Activated B cell treated with CpG ODN at 0.5 μM for 24 hours (primary cell): Measurements from ENCODE around the gene SLC12A5. TPM values are rescaled to one million over a fixed set of nuclear protein-coding genes. Genes with fewer than 3 reads are reported as not detected.

Experiments
- ATAC-seq: fragments of 200-7000 bp; cut with Tn5 transposase; one replicate; pipeline ENCODE4 v1.10.0; 2021; ENCODE audit warnings: low read depth, mild to moderate bottlenecking, moderate library complexity
- CTCF ChIA-PET: fragments of 350-600 bp; sonication (Branson Sonifier 250); formaldehyde crosslinking; loops from one replicate; lab custom pipeline; 2021; ENCODE audit warnings: antibody characterized with exemption; lab: Charles Lee
- POLR2A ChIA-PET: fragments of 350-600 bp; sonication (Branson Sonifier 250); formaldehyde crosslinking; loops from one replicate; lab custom pipeline; 2021; ENCODE audit warnings: antibody characterized with exemption; lab: Charles Lee
- DNase-seq: peaks from one replicate; pipeline ENCODE4 v3.0.0; 2022
- H3K27ac Mint-ChIP-seq: one replicate; pipeline ENCODE4 v1.8.0; 2020; ENCODE audit warnings: mixed read lengths
- H3K27me3 Mint-ChIP-seq: one replicate; pipeline ENCODE4 v1.8.0; 2021; ENCODE audit warnings: mixed read lengths
- H3K36me3 Mint-ChIP-seq: one replicate; pipeline ENCODE4 v1.8.0; 2021; ENCODE audit warnings: low read depth, mixed read lengths
- H3K4me1 Mint-ChIP-seq: one replicate; pipeline ENCODE4 v1.8.0; 2021; ENCODE audit warnings: mixed read lengths
- H3K4me3 Mint-ChIP-seq: one replicate; pipeline ENCODE4 v1.8.0; 2020; ENCODE audit warnings: mild to moderate bottlenecking, mixed read lengths
- H3K9me3 Mint-ChIP-seq: one replicate; pipeline ENCODE4 v1.8.0; 2020; ENCODE audit warnings: mixed read lengths
- intact Hi-C: fragments of 100-400 bp; cut with micrococcal nuclease; formaldehyde crosslinking; loops from one replicate; pipeline ENCODE4 v1.15.1; 2024
- total RNA-seq: library from RNA; stranded (reverse); gene quantifications from 2 replicates; pipeline ENCODE4 v1.2.3, GENCODE V29; 2022
- TF ChIP-seq, protein P1 (sequence below): fragments of 200-600 bp; IDR thresholded peaks from one replicate; pipeline ENCODE4 v1.8.0; 2022; ENCODE audit warnings: antibody characterized with exemption, mild to moderate bottlenecking

SLC12A5 gene
- total RNA-seq, 1 donor from 2014 or later, result not detected

DNA sequence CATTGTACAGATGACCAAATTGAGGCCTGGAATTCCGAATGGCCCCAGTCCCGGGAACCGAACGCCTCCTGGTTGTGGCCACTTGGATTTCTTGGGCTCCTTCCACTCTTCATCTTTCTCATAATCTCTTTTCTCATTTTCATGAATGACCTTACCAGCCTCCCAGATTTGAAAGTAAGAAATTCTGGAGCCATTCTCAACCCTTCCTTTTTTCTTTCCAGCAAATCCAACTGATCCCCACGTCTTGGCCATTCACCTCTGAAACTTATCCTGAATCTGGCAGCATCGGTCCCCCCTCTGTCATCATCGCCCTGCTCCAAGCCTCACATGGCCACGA is 5.9 kb upstream of the SLC12A5 start:
- no peak for DNase-seq
- TF ChIP-seq, protein P1, sequence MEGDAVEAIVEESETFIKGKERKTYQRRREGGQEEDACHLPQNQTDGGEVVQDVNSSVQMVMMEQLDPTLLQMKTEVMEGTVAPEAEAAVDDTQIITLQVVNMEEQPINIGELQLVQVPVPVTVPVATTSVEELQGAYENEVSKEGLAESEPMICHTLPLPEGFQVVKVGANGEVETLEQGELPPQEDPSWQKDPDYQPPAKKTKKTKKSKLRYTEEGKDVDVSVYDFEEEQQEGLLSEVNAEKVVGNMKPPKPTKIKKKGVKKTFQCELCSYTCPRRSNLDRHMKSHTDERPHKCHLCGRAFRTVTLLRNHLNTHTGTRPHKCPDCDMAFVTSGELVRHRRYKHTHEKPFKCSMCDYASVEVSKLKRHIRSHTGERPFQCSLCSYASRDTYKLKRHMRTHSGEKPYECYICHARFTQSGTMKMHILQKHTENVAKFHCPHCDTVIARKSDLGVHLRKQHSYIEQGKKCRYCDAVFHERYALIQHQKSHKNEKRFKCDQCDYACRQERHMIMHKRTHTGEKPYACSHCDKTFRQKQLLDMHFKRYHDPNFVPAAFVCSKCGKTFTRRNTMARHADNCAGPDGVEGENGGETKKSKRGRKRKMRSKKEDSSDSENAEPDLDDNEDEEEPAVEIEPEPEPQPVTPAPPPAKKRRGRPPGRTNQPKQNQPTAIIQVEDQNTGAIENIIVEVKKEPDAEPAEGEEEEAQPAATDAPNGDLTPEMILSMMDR, result no peak
- CTCF ChIA-PET, result interaction anchor here (0.8 to 2.2 kb wide), 16 partner anchors 9 to 384 kb away, joined by 3 to 18 read pairs (median 4); partner anchors contain the start of gene ELMO2
- Mint-ChIP-seq H3K4me1 (peaks cover 24% of the 10 kb centered on the region), H3K27me3 (peaks cover 51% of the 10 kb centered on the region), H3K9me3 (no peaks in the 10 kb centered on the region), H3K27ac (no peak overlapping the region), H3K4me3 (peak overlapping the region; percentile 2), H3K36me3 (no peaks in the 10 kb centered on the region)
- ATAC-seq, result no peak
- intact Hi-C loops, result loop anchor here (1.0 to 10.0 kb wide), 5 partner anchors 9 to 662 kb away; partner anchors contain the start of gene TP53RK
- POLR2A ChIA-PET, result interaction anchor here (0.7 to 1.3 kb wide), 2 partner anchors 96 to 107 kb away, joined by 4 read pairs; no protein-coding TSS in a partner anchor

DNA sequence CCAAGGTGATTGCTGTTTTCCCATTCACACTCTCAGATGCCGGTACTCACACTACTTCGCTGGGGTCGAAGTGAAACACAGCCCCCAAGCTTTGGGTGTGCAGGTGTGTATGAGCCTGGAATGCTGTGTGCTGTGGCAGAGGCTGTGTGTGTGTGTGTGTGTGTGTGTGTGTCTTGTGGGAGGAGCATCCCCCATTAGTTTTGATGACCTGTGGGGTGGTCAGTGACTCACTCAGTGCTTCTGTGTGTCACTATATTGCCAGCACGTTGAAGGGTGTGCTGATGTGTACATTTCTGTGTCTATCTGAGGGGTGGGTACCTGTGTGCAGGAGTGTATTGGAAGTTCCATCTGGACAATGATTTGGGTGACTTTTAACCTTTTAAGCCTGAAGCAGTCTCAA is 5.0 kb upstream of the SLC12A5 start:
- TF ChIP-seq, protein P1, result no peak
- DNase-seq, result no peak
- intact Hi-C loops, result loop anchor here (1.0 to 10.0 kb wide), 5 partner anchors 10 to 661 kb away; partner anchors contain the start of gene TP53RK
- POLR2A ChIA-PET, result no interaction called here
- Mint-ChIP-seq H3K9me3 (no peaks in the 10 kb centered on the region), H3K4me3 (no peak overlapping the region), H3K36me3 (no peaks in the 10 kb centered on the region), H3K27me3 (peaks cover 53% of the 10 kb centered on the region), H3K4me1 (peaks cover 24% of the 10 kb centered on the region), H3K27ac (no peak overlapping the region)
- CTCF ChIA-PET, result interaction anchor here (1.6 to 2.2 kb wide), 3 partner anchors 37 to 151 kb away, joined by 4 to 18 read pairs (median 6); no protein-coding TSS in a partner anchor
- no peak for ATAC-seq

- no peak for DNase-seq
- Mint-ChIP-seq H3K9me3 (no peaks in the 10 kb centered on the region), H3K4me3 (no peak overlapping the region), H3K36me3 (no peaks in the 10 kb centered on the region), H3K4me1 (peaks cover 24% of the 10 kb centered on the region), H3K27me3 (peaks cover 61% of the 10 kb centered on the region), H3K27ac (no peak overlapping the region)
- no peak for ATAC-seq
- POLR2A ChIA-PET, result no interaction called here
- TF ChIP-seq, protein P1, result no peak
- intact Hi-C loops, result loop anchor here (10.0 kb wide), 1 partner anchor 659 kb away; the partner anchor contains the start of gene TP53RK
- CTCF ChIA-PET, result interaction anchor here (1.2 kb wide), 1 partner anchor 148 kb away, joined by 5 read pairs; no protein-coding TSS in a partner anchor
Measured at GRCh38 chr20:46025376-46025783, 3.6 kb upstream of the SLC12A5 start.

DNA sequence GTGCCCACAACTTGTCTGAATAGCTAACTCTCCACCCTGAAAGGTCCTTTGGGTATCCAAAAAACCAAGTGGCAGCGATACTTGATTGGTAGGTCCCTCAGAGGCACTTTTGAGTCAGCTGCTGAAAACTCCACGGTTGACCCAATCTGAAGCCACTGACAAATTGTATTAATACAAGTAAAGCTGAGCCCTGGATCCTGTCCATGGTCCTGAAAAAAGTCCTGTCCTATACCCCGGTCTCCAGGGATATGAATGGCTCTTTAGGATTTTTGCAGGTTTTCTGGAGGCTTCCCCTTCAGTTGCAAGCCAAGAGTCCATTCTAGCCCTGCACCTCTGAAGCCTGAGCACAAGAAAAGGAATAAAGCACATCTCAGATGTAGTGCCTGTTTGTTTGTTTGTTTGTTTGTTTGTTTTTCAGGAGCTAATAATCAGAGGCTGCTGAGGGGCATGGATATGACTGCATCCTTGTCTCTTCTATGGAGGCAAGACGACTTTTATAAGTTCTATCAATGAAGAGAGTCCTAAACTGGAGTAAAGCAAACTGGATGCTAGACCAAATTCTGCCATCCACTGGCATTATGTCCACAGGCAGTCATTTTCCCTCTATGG is 1.7 kb upstream of the SLC12A5 start:
- Mint-ChIP-seq H3K9me3 (no peaks in the 10 kb centered on the region), H3K27me3 (peaks cover 54% of the 10 kb centered on the region), H3K36me3 (no peaks in the 10 kb centered on the region), H3K27ac (no peak overlapping the region), H3K4me1 (peaks cover 8% of the 10 kb centered on the region), H3K4me3 (no peak overlapping the region)
- ChIA-PET CTCF (interaction anchor here (1.0 to 1.5 kb wide), 2 partner anchors 148 to 322 kb away, joined by 5 read pairs; no protein-coding TSS in a partner anchor), POLR2A (interaction anchor here (0.6 kb wide), 1 partner anchor 256 kb away, joined by 16 read pairs; no protein-coding TSS in a partner anchor)
- intact Hi-C loops, result loop anchor here (10.0 kb wide), 1 partner anchor 657 kb away; the partner anchor contains the start of gene TP53RK
- TF ChIP-seq, protein P1, result no peak
- DNase-seq, result no peak
- peak; percentile 38 for ATAC-seq

GRCh38 chr20:46028110-46028509 is 905 bp upstream of the SLC12A5 start:
- ATAC-seq (no peak), DNase-seq (no peak)
- intact Hi-C loops, result loop anchor here (10.0 kb wide), 1 partner anchor 657 kb away; the partner anchor contains the start of gene TP53RK
- CTCF ChIA-PET, result interaction anchor here (1.5 kb wide), 1 partner anchor 321 kb away, joined by 5 read pairs; no protein-coding TSS in a partner anchor
- H3K4me1 Mint-ChIP-seq, result peaks cover 3% of the 10 kb centered on the region
- H3K27me3 Mint-ChIP-seq, result peaks cover 61% of the 10 kb centered on the region
- H3K27ac Mint-ChIP-seq, result no peak overlapping the region
- H3K36me3 Mint-ChIP-seq, result no peaks in the 10 kb centered on the region
- H3K9me3 Mint-ChIP-seq, result no peaks in the 10 kb centered on the region
- POLR2A ChIA-PET, result interaction anchor here (0.6 kb wide), 1 partner anchor 256 kb away, joined by 16 read pairs; no protein-coding TSS in a partner anchor
- H3K4me3 Mint-ChIP-seq, result no peak overlapping the region
- TF ChIP-seq, protein P1, result no peak
